H1 (cell line): ENCODE results near the gene HSCB. TPM values are rescaled to one million over a fixed set of nuclear protein-coding genes. Genes with fewer than 3 reads are reported as not detected.

Source experiments
- CTCF ChIA-PET: fragments of 300-600 bp; sonication (Branson Sonifier 250); formaldehyde crosslinking; loops from one replicate; lab custom pipeline; 2021; ENCODE audit not compliant: partially characterized antibody; lab: Charles Lee
- POLR2A ChIA-PET: fragments of 300-600 bp; sonication (Branson Sonifier 250); formaldehyde crosslinking; loops from one replicate; lab custom pipeline; 2021; ENCODE audit warnings: inconsistent platforms; ENCODE audit not compliant: partially characterized antibody; lab: Charles Lee
- DNase-seq, 2 experiments: peaks; one replicate each; pipeline versions ENCODE4 v3.0.0 to v3.0.0-alpha.2; 2010 to 2022; ENCODE audit warnings: low spot score in 2 of 2, low read depth in 1 of 2, mixed read lengths in 1 of 2
- FAIRE-seq: peaks from 2 replicates; lab custom pipeline; 2011; peaks lifted over from hg19 to GRCh38; lab: Jason Lieb, UNC
- H2AFZ ChIP-seq: 2 replicates; pipeline ENCODE4 v1.8.1; 2012; ENCODE audit warnings: low read length, inconsistent platforms
- H2AK5ac ChIP-seq: 2 replicates; pipeline ENCODE4 v1.6.1; 2013; ENCODE audit warnings: low read depth, low read length
- H2BK120ac ChIP-seq: replicated peaks from 2 replicates; pipeline ENCODE3; 2013; ENCODE audit warnings: low read depth, low read length, inconsistent platforms
- H2BK12ac ChIP-seq: 2 replicates; pipeline ENCODE4 v1.6.1; 2013; ENCODE audit warnings: low read depth, low read length
- H2BK15ac ChIP-seq: 2 replicates; pipeline ENCODE4 v1.6.1; 2013; ENCODE audit warnings: low read length
- H2BK20ac ChIP-seq: 2 replicates; pipeline ENCODE4 v1.6.1; 2013; ENCODE audit warnings: low read length
- H2BK5ac ChIP-seq: 2 replicates; pipeline ENCODE4 v1.6.1; 2013; ENCODE audit warnings: low read depth, low read length
- H3K14ac ChIP-seq: 2 replicates; pipeline ENCODE4 v1.6.1; 2013; ENCODE audit warnings: inconsistent platforms; ENCODE audit not compliant: insufficient read length
- H3K18ac ChIP-seq: 2 replicates; pipeline ENCODE4 v1.6.1; 2013; ENCODE audit warnings: low read length; ENCODE audit errors: extremely low read depth
- H3K23ac ChIP-seq: 2 replicates; pipeline ENCODE4 v1.6.1; 2013; ENCODE audit warnings: inconsistent platforms; ENCODE audit not compliant: insufficient read length
- H3K23me2 ChIP-seq: 2 replicates; pipeline ENCODE4 v1.6.1; 2013; ENCODE audit warnings: low read depth, low read length
- H3K27ac ChIP-seq: 2 replicates; pipeline ENCODE4 v1.6.1; 2011; ENCODE audit warnings: low read depth, low read length, inconsistent platforms
- H3K27me3 ChIP-seq, 4 experiments: replicated peaks in 1 of 4; 1 replicate in 1 of 4; 2 replicates in 3 of 4; pipeline versions ENCODE4 v1.6.1 to v1.8.1; 2011 to 2013; ENCODE audit warnings: low read length in 3 of 4, mild to moderate bottlenecking in 3 of 4, inconsistent platforms in 2 of 4, mixed read lengths in 2 of 4, moderate library complexity in 1 of 4; ENCODE audit not compliant: control insufficient read depth in 3 of 4, insufficient read depth in 3 of 4; ENCODE audit errors: extremely low read depth in 1 of 4
- H3K36me3 ChIP-seq, 4 experiments: 2 replicates each; pipeline versions ENCODE4 v1.6.1 to v1.8.1; 2011 to 2013; ENCODE audit warnings: mild to moderate bottlenecking in 4 of 4, low read length in 3 of 4, moderate library complexity in 2 of 4, control low read depth in 1 of 4, inconsistent platforms in 1 of 4; ENCODE audit not compliant: insufficient read depth in 4 of 4, control insufficient read depth in 2 of 4
- H3K4ac ChIP-seq: replicated peaks from 2 replicates; pipeline ENCODE3; 2013; ENCODE audit warnings: low read length, low read depth, mixed read lengths, inconsistent platforms; ENCODE audit not compliant: insufficient read length
- H3K4me1 ChIP-seq, 4 experiments: replicated peaks in 1 of 4; 1 replicate in 1 of 4; 2 replicates in 3 of 4; pipeline versions ENCODE4 v1.6.1 to v1.8.1; 2011 to 2013; ENCODE audit warnings: low read length in 3 of 4, inconsistent platforms in 2 of 4, mixed read lengths in 1 of 4; ENCODE audit not compliant: insufficient read depth in 4 of 4, control insufficient read depth in 3 of 4
- H3K4me2 ChIP-seq, 2 experiments: 2 replicates each; pipeline versions ENCODE4 v1.6.1 to v1.8.1; 2011 to 2013; ENCODE audit warnings: low read depth in 2 of 2, low read length in 2 of 2, control low read depth in 1 of 2, inconsistent platforms in 1 of 2, mild to moderate bottlenecking in 1 of 2; ENCODE audit not compliant: insufficient read depth in 1 of 2
- H3K4me3 ChIP-seq, 4 experiments: fragments of 200-600, 300-600 bp in 1 of 4; sonication (generic), shearing (Covaris generic), sonication (Bioruptor Twin) in 1 of 4; 2 replicates each; pipeline versions ENCODE4 v1.5.1 to v1.8.1; 2011 to 2016; ENCODE audit warnings: low read length in 4 of 4, low read depth in 3 of 4, control low read depth in 2 of 4, inconsistent platforms in 2 of 4, mild to moderate bottlenecking in 2 of 4, mixed read lengths in 1 of 4, moderate library complexity in 1 of 4; ENCODE audit not compliant: insufficient read depth in 2 of 4; ENCODE audit errors: extremely low read depth in 1 of 4
- H3K56ac ChIP-seq: replicated peaks from 2 replicates; pipeline ENCODE3; 2013; ENCODE audit warnings: low read depth, mild to moderate bottlenecking, mixed read lengths, low read length, inconsistent platforms; ENCODE audit not compliant: insufficient read length
- H3K79me1 ChIP-seq: 2 replicates; pipeline ENCODE4 v1.6.1; 2013; ENCODE audit warnings: low read depth, low read length, control low read depth
- H3K79me2 ChIP-seq, 2 experiments: 2 replicates each; pipeline versions ENCODE4 v1.6.1 to v1.8.1; 2012 to 2013; ENCODE audit warnings: low read length in 2 of 2, mild to moderate bottlenecking in 2 of 2, inconsistent platforms in 1 of 2; ENCODE audit not compliant: insufficient read depth in 2 of 2, control insufficient read depth in 1 of 2
- H3K9ac ChIP-seq, 4 experiments: replicated peaks in 1 of 4; 1 replicate in 1 of 4; 2 replicates in 3 of 4; pipeline versions ENCODE4 v1.6.1 to v1.8.1; 2011 to 2013; ENCODE audit warnings: low read depth in 3 of 4, low read length in 3 of 4, control low read depth in 2 of 4, mild to moderate bottlenecking in 2 of 4, moderate library complexity in 2 of 4, inconsistent platforms in 1 of 4; ENCODE audit errors: extremely low read depth in 1 of 4
- H3K9me3 ChIP-seq, 2 experiments: 2 replicates each; pipeline versions ENCODE4 v1.6.1 to v1.8.1; 2012 to 2013; ENCODE audit warnings: mild to moderate bottlenecking in 2 of 2, moderate library complexity in 2 of 2, control low read depth in 1 of 2, inconsistent platforms in 1 of 2, low read depth in 1 of 2, low read length in 1 of 2, mixed read lengths in 1 of 2; ENCODE audit not compliant: insufficient read depth in 2 of 2
- H4K20me1 ChIP-seq, 2 experiments: replicated peaks in 1 of 2; 2 replicates each; pipeline versions ENCODE3 to v1.8.1; 2011 to 2013; ENCODE audit warnings: inconsistent platforms in 2 of 2, low read length in 2 of 2, mild to moderate bottlenecking in 1 of 2; ENCODE audit not compliant: insufficient read depth in 2 of 2, control insufficient read depth in 1 of 2
- H4K5ac ChIP-seq: 2 replicates; pipeline ENCODE4 v1.6.1; 2013; ENCODE audit warnings: low read length, low read depth, mixed read lengths, inconsistent platforms; ENCODE audit not compliant: insufficient read length
- H4K8ac ChIP-seq: 2 replicates; pipeline ENCODE4 v1.8.0; 2013; ENCODE audit warnings: mild to moderate bottlenecking, moderate library complexity, low read length, inconsistent platforms; ENCODE audit not compliant: insufficient read depth; ENCODE audit errors: extremely low read depth
- H4K91ac ChIP-seq: replicated peaks from 2 replicates; pipeline ENCODE3; 2013; ENCODE audit warnings: low read length, mixed read lengths, inconsistent platforms; ENCODE audit not compliant: insufficient read length
- ASH2L ChIP-seq: fragments of 200-600, 300-600 bp; sonication (generic); IDR thresholded peaks from one replicate; pipeline ENCODE4 v1.7.1; 2017; ENCODE audit warnings: low read length
- CBX5 ChIP-seq: fragments of 300-800, 300-1000 bp; sonication (generic); IDR thresholded peaks from 2 replicates; pipeline ENCODE4 v1.7.1; 2016; ENCODE audit warnings: antibody characterized with exemption, low read length, low read depth
- CTCF ChIP-seq, 3 experiments: IDR thresholded peaks; 1 replicate in 2 of 3; 2 replicates in 1 of 3; pipeline versions ENCODE4 v1.5.1 to v1.6.1; 2011; ENCODE audit warnings: low read length in 3 of 3, mild to moderate bottlenecking in 3 of 3, inconsistent platforms in 2 of 3, low read depth in 1 of 3, moderate library complexity in 1 of 3; ENCODE audit not compliant: insufficient read depth in 1 of 3; ENCODE audit errors: control extremely low read depth in 1 of 3
- GTF2F1 ChIP-seq: IDR thresholded peaks from 2 replicates; pipeline ENCODE4 v1.6.1; 2012; ENCODE audit warnings: low read depth, low read length, improper control_type of control experiment, borderline replicate concordance
- HDAC2 ChIP-seq, 2 experiments: fragments of 300-600 bp in 1 of 2; sonication (generic) in 1 of 2; IDR thresholded peaks; 2 replicates each; pipeline ENCODE4 v1.6.1; 2011 to 2012; ENCODE audit warnings: low read depth in 2 of 2, low read length in 2 of 2, mild to moderate bottlenecking in 2 of 2, moderate library complexity in 2 of 2, borderline replicate concordance in 1 of 2, inconsistent platforms in 1 of 2
- POLR2A ChIP-seq, 2 experiments: IDR thresholded peaks; 1 replicate in 1 of 2; 2 replicates in 1 of 2; pipeline ENCODE4 v1.6.1; 2011; ENCODE audit warnings: low read depth in 2 of 2, low read length in 2 of 2, mild to moderate bottlenecking in 2 of 2; ENCODE audit errors: control extremely low read depth in 1 of 2
- POLR2AphosphoS5 ChIP-seq: IDR thresholded peaks from 2 replicates; pipeline ENCODE4 v1.6.1; 2011; ENCODE audit warnings: low read depth, low read length
- RAD21 ChIP-seq, 2 experiments: IDR thresholded peaks in 1 of 2; conservative IDR thresholded peaks in 1 of 2; 2 replicates each; pipeline ENCODE4 v1.6.1; 2011; ENCODE audit warnings: low read depth in 2 of 2, low read length in 2 of 2, improper control_type of control experiment in 1 of 2, inconsistent platforms in 1 of 2, mild to moderate bottlenecking in 1 of 2, moderate library complexity in 1 of 2
- SIRT6 ChIP-seq: IDR thresholded peaks from one replicate; pipeline ENCODE4 v1.7.1; 2012; ENCODE audit warnings: low read length, inconsistent platforms
- SP1 ChIP-seq: IDR thresholded peaks from 2 replicates; pipeline ENCODE4 v1.6.1; 2011; ENCODE audit warnings: low read depth, low read length
- TAF7 ChIP-seq: optimal IDR thresholded peaks from 2 replicates; pipeline ENCODE3; 2011; ENCODE audit warnings: low read depth, mild to moderate bottlenecking, inconsistent platforms, low read length, moderate library complexity, borderline replicate concordance
- WGBS, 2 experiments: shearing (Covaris generic) in 1 of 2; methylation state at CpG; one replicate each; pipeline versions ENCODE4 v1.1.6 to v1.1.7; 2013 to 2015; ENCODE audit warnings: low lambda C conversion rate in 2 of 2, mixed read lengths in 2 of 2, inconsistent platforms in 1 of 2, low coverage in 1 of 2, missing lambda C conversion rate in 1 of 2; ENCODE audit not compliant: insufficient replicate concordance in 2 of 2, insufficient coverage in 1 of 2, insufficient read length in 1 of 2; ENCODE audit errors: extremely low coverage in 1 of 2, missing lambda C conversion rate in 1 of 2; 5-methylcytosine and 5-hydroxymethylcytosine counted together
- polyA plus RNA-seq, 7 experiments: library from polyadenylated mRNA; depleted of rRNA in 3 of 7; stranded (reverse) in 5 of 7; unstranded in 2 of 7; fragments of >200 nt in 5 of 7; fragments of 200-250 nt in 2 of 7; gene quantifications; 1 replicate in 5 of 7; 2 replicates in 1 of 7; 4 replicates in 1 of 7; pipeline versions ENCODE4 v1.2.1 to v1.2.3, GENCODE V29; 2011 to 2013; ENCODE audit warnings: missing spikeins in 2 of 7, mixed read lengths in 2 of 7
- total RNA-seq: library from RNA; stranded (reverse); fragmentation: NEBNext Ultra II Directional; extraction: Animal tissue kit (Norgen Biotek cat#: 25700); gene quantifications from 2 replicates; pipeline ENCODE4 v1.2.1, GENCODE V29; 2021

HSCB gene
- total and polyA plus RNA-seq, 2 of the 8 experiments (the other 6 are each of a cell fraction or from before 2014, with no cell fraction given), result 14.7 to 16.6 TPM

GRCh38 chr22:28788601-28789000 is 46.8 kb downstream of the HSCB start:
- Histone ChIP-seq H2BK5ac (no peak overlapping the region), H3K56ac (no peak overlapping the region), H2BK20ac (no peak overlapping the region), H3K27ac (no peak overlapping the region), H3K14ac (no peak overlapping the region), H3K4me3 (no peak overlapping the region), H4K8ac (no peak overlapping the region), H4K20me1 (peaks cover 0 to 4% of the 10 kb centered on the region in 2 experiments), H3K9ac (no peak overlapping the region), H3K4ac (no peak overlapping the region), H3K36me3 (peaks cover 13 to 40% (median 29%) of the 10 kb centered on the region in 4 experiments), H2BK120ac (no peak overlapping the region), H3K4me1 (no peaks in the 10 kb centered on the region), H2AK5ac (no peak overlapping the region), H3K23me2 (no peaks in the 10 kb centered on the region), H3K4me2 (no peak overlapping the region), H4K91ac (no peak overlapping the region), H3K18ac (no peak overlapping the region), H4K5ac (no peak overlapping the region), H3K23ac (no peak overlapping the region), H3K79me1 (no peaks in the 10 kb centered on the region), H2BK12ac (no peak overlapping the region), H3K27me3 (no peaks in the 10 kb centered on the region), H2AFZ (no peak overlapping the region), H3K79me2 (no peaks in the 10 kb centered on the region), H3K9me3 (no peaks in the 10 kb centered on the region), H2BK15ac (no peak overlapping the region)
- POLR2A ChIA-PET, result interaction anchor here (0.8 to 8.5 kb wide), 2 partner anchors 10 to 57 kb away, joined by 3 to 100 read pairs; partner anchors contain the start of gene XBP1
- no peak for DNase-seq
- CTCF ChIA-PET, result interaction anchor here (1.3 to 1.4 kb wide), 2 partner anchors 41 to 252 kb away, joined by 3 to 4 read pairs; no protein-coding TSS in a partner anchor
- 92 to 100% methylated on average over 1 to 3 of the region's 3 CpGs for WGBS, 2 experiments
- FAIRE-seq, result no peak
- no peak for TF ChIP-seq CBX5
- TF ChIP-seq CTCF (IDR thresholded peaks at IDR 0.05; ENCODE audit: control extremely low read depth in 1 of 3, insufficient read depth in 1 of 3, low read depth in 1 of 3, low read length in 3 of 3), result no peak
- TF ChIP-seq TAF7, result no peak
- TF ChIP-seq POLR2A (IDR thresholded peaks at IDR 0.05; ENCODE audit: control extremely low read depth in 1 of 2, low read depth in 2 of 2, low read length in 2 of 2), result no peak
- TF ChIP-seq ASH2L, result no peak
- no peak for TF ChIP-seq SP1
- TF ChIP-seq GTF2F1, result no peak
- TF ChIP-seq SIRT6, result no peak
- TF ChIP-seq HDAC2 (IDR thresholded peaks at IDR 0.05; ENCODE audit: borderline replicate concordance in 1 of 2, low read depth in 2 of 2, low read length in 2 of 2), result no peak
- no peak for TF ChIP-seq POLR2AphosphoS5
- TF ChIP-seq RAD21 (IDR thresholded peaks at IDR 0.05 in 1 of 2, conservative IDR thresholded peaks at IDR 0.05 in 1 of 2; ENCODE audit: low read depth in 2 of 2, low read length in 2 of 2), result no peak
